Measurements from ENCODE around the gene SEPTIN2. TPM values are rescaled to one million over a fixed set of nuclear protein-coding genes. Genes with fewer than 3 reads are reported as not detected.
A peak's percentile ranks its signal among the peaks of the same experiment; 100 is the strongest.

Gene SEPTIN2
- total and polyA plus RNA-seq, 10 of the 15 experiments (the other 5 are each of a cell fraction or from before 2014, with no cell fraction given), result 169 to 474 (median 269) TPM

GRCh38 chr2:241359481-241360045 lies 43.8 kb downstream of the SEPTIN2 start:
- Histone ChIP-seq H3K9me3 (replicated peaks; ENCODE audit: control insufficient read depth, insufficient read depth, low read length) (no peaks in the 10 kb centered on the region), H3K27ac (ENCODE audit: control insufficient read depth, insufficient read depth) (peak overlapping the region; percentile 42), H3K4me1 (ENCODE audit: control insufficient read depth, insufficient read depth, low read length) (peaks cover 23% of the 10 kb centered on the region), H3K36me3 (ENCODE audit: control insufficient read depth in 2 of 2, insufficient read depth in 2 of 2, low read length in 1 of 2) (peaks cover 0 to 2% of the 10 kb centered on the region in 2 experiments; a peak in 3 of 4 replicates), H4K20me1 (ENCODE audit: control insufficient read depth, insufficient read depth) (no peaks in the 10 kb centered on the region), H3K4me3 (peak overlapping the region; percentile 91), H3K9ac (ENCODE audit: control insufficient read depth, insufficient read depth, low read length) (0 out of 2 replicates have a peak overlapping the region, but pooled peaks have one; percentile 4), H3K79me2 (ENCODE audit: control insufficient read depth, insufficient read depth, low read length) (peaks cover 71% of the 10 kb centered on the region), H3K4me2 (ENCODE audit: control insufficient read depth, insufficient read depth) (peak overlapping the region; percentile 88), H2AFZ (ENCODE audit: control insufficient read depth, low read depth, low read length) (no peak overlapping the region), H3K27me3 (replicated peaks in 1 of 2; ENCODE audit: control insufficient read depth in 2 of 2, insufficient read depth in 2 of 2, low read length in 1 of 2) (no peaks in the 10 kb centered on the region)
- 90% methylated on average over 7 of the region's 7 CpGs for WGBS (ENCODE audit: insufficient coverage, insufficient replicate concordance, low lambda C conversion rate, missing lambda C conversion rate)
- TF ChIP-seq ATF7 (IDR thresholded peaks at IDR 0.05; ENCODE audit: low read depth) (no peak), CREM (IDR thresholded peaks at IDR 0.05; ENCODE audit: low read depth) (no peak), MLLT1 (IDR thresholded peaks at IDR 0.05) (peak; percentile 42), EZH2 (IDR thresholded peaks at IDR 0.05; ENCODE audit: borderline replicate concordance, control insufficient read depth, low read depth, low read length) (no peak)
- ATAC-seq (no peak), DNase-seq (ENCODE audit: low read depth, low spot score) (no peak), FAIRE-seq (no peak)
- BruUV-seq (replicated peaks), result no TSS peak
- ChIA-PET SMC1A (ENCODE audit: uncharacterized antibody, unreplicated experiment) (interaction anchor here (0.7 to 12.9 kb wide), 10 partner anchors 8 to 210 kb away, joined by 3 to 239 read pairs (median 14); partner anchors contain the start of gene PASK), RAD21 (ENCODE audit: unreplicated experiment) (interaction anchor here (0.8 to 8.0 kb wide), 11 partner anchors 9 to 519 kb away, joined by 3 to 98 read pairs (median 5); partner anchors contain the start of gene DTYMK), CTCF (interaction anchor here (0.8 to 4.8 kb wide), 11 partner anchors 9 to 48 kb away, joined by 3 to 88 read pairs (median 5); partner anchors contain the start of gene SEPTIN2), POLR2A (interaction anchor here (0.8 to 3.8 kb wide), 7 partner anchors 9 to 148 kb away, joined by 3 to 58 read pairs (median 23); partner anchors contain the start of genes HDLBP, SEPTIN2 and STK25)
- intact Hi-C loops (cut with micrococcal nuclease; ENCODE audit: unreplicated experiment), result loop anchor here (5.0 to 10.0 kb wide), 3 partner anchors 148 to 523 kb away; partner anchors contain the start of gene STK25
- in situ Hi-C loops (cut with MboI), result no loop called here

Data from GM12878 (cell line).